ENCODE results near the gene DPPA3.
A peak's percentile ranks its signal among the peaks of the same experiment; 100 is the strongest.

Gene DPPA3

GRCh38 chr12:7756993-7757392 is 45.8 kb downstream of the DPPA3 start:
- no peak for DNase-seq (ENCODE audit: low read depth, low spot score)
- TF ChIP-seq ZNF274 (IDR thresholded peaks at IDR 0.05; ENCODE audit: low read depth, low read length) (no peak), SUZ12 (IDR thresholded peaks at IDR 0.05; ENCODE audit: extremely low read depth, insufficient read depth, insufficient read length) (no peak), YY1 (IDR thresholded peaks at IDR 0.05; ENCODE audit: insufficient read depth, insufficient read length) (no peak)
- no peaks in the 10 kb centered on the region for H3K36me3 ChIP-seq (ENCODE audit: insufficient read depth, insufficient read length, low read length)
- H3K9me3 ChIP-seq (ENCODE audit: insufficient read depth, low read length) = no peaks in the 10 kb centered on the region; the same call in 1 of the 2 replicates
- H3K4me1 ChIP-seq (ENCODE audit: insufficient read depth, insufficient read length) = peaks cover 5% of the 10 kb centered on the region
- no peak overlapping the region for H3K4me3 ChIP-seq (ENCODE audit: insufficient read length, low read depth)
- no peaks in the 10 kb centered on the region for H3K27me3 ChIP-seq (ENCODE audit: insufficient read depth, insufficient read length)
- no peak overlapping the region for H3K9ac ChIP-seq (ENCODE audit: insufficient read length, low read depth)

- TF ChIP-seq SUZ12 (IDR thresholded peaks at IDR 0.05; ENCODE audit: extremely low read depth, insufficient read depth, insufficient read length) (no peak), ZNF274 (IDR thresholded peaks at IDR 0.05; ENCODE audit: low read depth, low read length) (no peak), YY1 (IDR thresholded peaks at IDR 0.05; ENCODE audit: insufficient read depth, insufficient read length) (no peak)
- DNase-seq (ENCODE audit: low read depth, low spot score) = no peak
- no peaks in the 10 kb centered on the region for H3K27me3 ChIP-seq (ENCODE audit: insufficient read depth, insufficient read length)
Measured at GRCh38 chr12:7758766-7759140, 47.5 kb downstream of the DPPA3 start.

More at GRCh38 chr12:7758766-7759140, 47.5 kb downstream of the DPPA3 start:
- H3K36me3 ChIP-seq (ENCODE audit: insufficient read depth, insufficient read length, low read length) = no peaks in the 10 kb centered on the region
- no peaks in the 10 kb centered on the region for H3K9me3 ChIP-seq (ENCODE audit: insufficient read depth, low read length)
- no peak overlapping the region for H3K4me3 ChIP-seq (ENCODE audit: insufficient read length, low read depth)
- peaks cover 6% of the 10 kb centered on the region for H3K4me1 ChIP-seq (ENCODE audit: insufficient read depth, insufficient read length)
- peak overlapping the region; percentile 9 for H3K9ac ChIP-seq (ENCODE audit: insufficient read length, low read depth)
